Glomerular endothelial cell (primary cell): ENCODE data around the gene JOSD2. TPM values are rescaled to one million over a fixed set of nuclear protein-coding genes. Genes with fewer than 3 reads are reported as not detected.
"Not testable (repeated sequence)": the region's sequence is repeated elsewhere in the genome, so short reads cannot be mapped to it uniquely, and the experiment has no call there.

Experiments
- DNase-seq: peaks from one replicate; pipeline ENCODE4 v3.0.0-alpha.2; 2011; ENCODE audit warnings: low read depth, low spot score; ENCODE audit errors: extremely low read depth
- total RNA-seq: library from RNA; depleted of rRNA; stranded (reverse); fragments of >200 nt; gene quantifications from 2 replicates; pipeline ENCODE4 v1.2.3, GENCODE V29; 2015

Gene JOSD2
- total RNA-seq, 1 donor from 2014 or later, result 30.1 TPM

DNA sequence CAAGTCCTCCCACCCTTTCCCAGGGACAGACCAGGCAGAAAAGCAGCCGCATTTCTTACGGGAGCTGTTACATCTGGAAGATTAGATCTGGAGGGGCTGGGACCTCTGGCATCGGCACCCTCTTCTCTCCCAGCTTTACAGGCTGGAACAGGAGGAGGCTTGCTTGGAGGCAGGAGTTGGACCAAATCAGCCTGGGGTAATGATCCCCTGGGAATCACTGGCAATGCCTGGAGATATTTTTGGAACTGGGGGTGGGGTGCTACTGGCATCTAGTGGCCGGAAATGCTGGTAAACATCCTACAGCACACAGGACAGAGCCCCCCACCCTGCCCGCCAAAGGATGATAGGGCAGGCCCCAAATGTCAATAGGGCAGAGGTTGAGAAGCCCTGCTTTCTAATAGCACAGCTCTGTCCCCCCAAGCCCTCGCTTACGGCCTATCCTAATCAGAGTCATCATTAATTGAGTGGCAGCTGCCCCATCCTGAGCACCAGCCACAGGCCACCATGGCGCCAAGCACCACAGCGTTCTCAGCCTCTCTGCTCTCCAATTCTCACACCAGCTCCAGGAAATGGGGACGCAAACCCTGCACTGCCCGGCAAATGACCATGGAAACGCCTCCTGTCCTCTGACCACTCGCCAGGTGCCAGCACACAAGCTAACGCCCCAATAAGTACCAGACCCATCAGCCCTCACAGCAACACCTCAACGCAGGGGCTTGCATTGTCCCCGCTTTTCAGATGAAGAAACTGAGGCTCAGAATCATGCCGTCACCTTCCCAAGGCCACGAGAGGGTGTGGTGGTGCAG lies 36.6 kb upstream of the JOSD2 start:
- no peak for DNase-seq

DNA sequence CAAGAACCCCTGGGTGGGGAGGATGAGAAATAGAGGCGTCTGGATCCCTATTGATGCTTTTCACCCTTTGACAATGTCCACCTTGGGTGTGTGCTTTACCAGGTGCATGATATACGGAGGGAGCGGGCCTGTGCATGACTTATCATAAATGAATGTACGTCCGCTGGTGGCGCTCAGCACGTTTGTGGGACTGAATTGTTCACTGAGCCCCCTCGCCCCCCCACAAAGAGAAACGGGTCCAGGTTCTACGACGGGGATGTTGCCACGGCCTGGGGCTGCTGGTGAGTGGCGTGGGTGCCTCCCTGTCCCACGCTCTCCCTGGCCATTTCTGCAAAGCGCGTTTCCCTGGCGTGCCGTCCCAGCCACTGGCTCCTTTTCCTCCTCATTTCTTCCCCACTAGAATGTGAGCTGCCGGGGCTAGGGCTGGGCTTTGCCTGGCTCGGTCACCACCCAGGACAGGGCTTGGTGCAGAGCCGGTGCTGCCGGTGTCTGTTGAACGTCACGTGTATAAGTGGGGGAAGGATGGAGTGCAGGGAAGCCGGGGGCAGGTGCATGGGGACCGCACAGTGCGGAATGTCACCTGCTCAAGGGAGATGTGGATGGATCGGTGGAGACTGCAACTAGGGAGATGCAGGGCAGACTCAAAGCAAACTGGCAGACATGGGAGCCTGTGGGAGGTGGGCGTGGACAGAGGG lies 35.7 kb upstream of the JOSD2 start:
- no peak for DNase-seq

DNA sequence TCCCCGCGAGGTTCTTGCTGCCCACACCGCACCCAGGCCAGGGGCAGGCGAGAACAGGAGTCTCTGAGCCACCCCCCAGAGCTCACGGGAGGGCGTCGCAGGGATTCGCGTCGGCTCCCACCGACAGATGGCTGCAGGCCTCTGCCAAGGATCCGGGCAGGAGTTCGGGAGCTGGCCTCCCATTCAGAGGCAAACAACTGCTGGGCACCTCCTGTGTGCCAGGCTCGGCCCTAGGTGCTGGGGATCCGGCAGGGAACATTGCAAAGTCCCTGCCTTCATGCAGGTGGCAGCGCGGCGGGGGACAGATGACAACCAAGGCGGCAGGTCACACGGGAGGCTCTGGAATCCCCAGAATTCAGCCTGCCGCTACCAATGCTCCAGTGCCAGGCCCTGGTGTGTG lies 32.0 kb upstream of the JOSD2 start:
- no peak for DNase-seq

DNA sequence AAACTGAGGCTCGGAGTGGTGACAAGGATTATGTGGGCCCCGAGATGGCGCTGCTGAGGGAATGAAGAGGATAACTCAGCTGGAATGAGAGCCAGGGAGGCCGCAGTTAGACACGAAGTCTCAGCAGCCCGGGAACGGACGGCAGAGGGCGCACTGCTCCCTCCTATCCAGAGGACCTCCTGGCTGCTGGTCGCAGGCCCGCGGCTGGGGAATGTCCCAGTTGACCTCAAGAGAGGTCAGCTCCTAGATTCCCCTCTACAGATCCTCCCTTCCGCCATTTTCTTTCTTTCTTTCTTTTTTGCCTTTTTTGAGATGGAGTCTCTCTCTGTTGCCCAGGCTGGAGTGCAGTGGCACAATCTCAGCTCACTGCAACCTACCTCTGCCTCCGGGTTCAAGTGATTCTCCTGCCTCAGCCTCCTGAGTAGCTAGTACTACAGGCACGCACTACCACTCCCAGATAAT lies 26.8 kb upstream of the JOSD2 start:
- peak; percentile 52 for DNase-seq

GRCh38 chr19:50537306-50537685 lies 26.3 kb upstream of the JOSD2 start:
- no peak for DNase-seq

GRCh38 chr19:50536662-50537305 lies 25.8 kb upstream of the JOSD2 start:
- DNase-seq, result no peak

- DNase-seq, result no peak
Measured at GRCh38 chr19:50535672-50536187, 24.7 kb upstream of the JOSD2 start.

DNA sequence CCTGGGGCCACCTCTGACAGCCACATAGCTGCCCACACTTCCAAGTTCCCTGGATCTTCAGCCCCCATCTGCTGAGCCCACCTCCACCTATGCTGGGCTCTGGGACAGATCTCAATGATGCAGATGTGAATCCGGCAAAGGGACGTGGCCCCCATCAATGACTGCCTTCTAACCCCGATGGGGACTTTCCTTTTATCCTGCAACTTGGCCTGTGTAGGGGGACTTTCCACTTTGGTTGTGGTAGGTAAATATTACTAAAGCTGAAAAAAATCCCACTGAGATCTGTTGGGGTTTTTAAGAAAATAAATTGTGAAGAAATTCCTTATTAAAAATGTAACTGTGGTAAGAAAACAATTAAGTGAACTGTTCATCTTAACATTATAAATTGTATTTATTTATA lies 23.5 kb upstream of the JOSD2 start:
- no peak for DNase-seq

GRCh38 chr19:50532952-50533351 lies 22.0 kb upstream of the JOSD2 start:
- DNase-seq, result no peak

GRCh38 chr19:50531171-50531612 lies 20.2 kb upstream of the JOSD2 start:
- DNase-seq, result no peak

DNA sequence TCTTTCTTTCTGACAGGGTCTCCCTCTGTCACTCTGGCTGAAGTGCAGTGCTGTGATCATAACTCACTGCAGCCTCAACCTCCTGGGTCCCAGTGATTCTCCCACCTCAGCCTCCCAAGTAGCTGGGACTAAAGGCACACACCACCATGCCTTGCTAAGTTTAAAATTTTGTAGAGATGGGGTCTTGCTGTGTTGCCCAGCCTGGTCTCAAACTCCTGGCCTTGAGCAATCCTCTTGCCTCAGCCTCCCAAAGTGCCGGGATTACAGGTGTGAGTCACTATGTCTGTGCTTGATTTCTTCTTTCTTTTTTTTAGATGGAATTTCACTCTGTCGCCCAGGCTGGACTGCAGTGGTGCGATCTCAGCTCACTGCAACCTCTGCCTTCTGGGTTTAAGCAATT lies 17.1 kb upstream of the JOSD2 start:
- not testable (repeated sequence) for DNase-seq

- no peak for DNase-seq
Measured at GRCh38 chr19:50522881-50523280, 11.9 kb upstream of the JOSD2 start.

DNA sequence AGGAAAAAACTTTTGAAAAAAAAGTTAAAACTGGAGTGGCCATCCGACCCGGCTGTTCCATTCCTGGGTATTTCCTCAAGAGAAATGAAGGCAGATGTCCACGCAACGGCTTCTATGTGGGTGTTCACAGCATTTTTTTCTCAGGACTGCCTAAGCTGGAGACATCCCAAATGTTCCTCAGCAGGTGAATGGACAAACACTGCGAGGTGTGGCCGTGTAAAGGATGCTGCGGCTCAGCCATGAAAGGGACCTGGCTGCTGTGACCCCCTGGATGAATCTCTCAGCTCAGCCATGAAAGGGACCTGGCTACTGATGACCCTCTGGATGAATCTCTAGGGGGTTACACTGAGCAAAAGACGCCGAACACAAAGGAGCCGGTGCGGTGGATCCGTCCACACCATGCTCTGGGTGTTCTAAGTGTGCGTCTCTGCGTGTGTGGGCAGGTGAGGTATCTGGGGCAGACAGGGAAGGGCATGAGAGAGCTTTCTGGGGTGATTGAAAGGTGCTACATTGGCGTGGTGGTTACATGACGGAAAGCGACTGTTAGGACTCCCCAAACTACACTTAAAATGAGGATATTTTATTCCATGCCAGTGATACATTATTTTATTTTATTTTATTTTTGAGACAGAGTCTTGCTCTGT lies 10.0 kb upstream of the JOSD2 start:
- DNase-seq, result no peak

DNA sequence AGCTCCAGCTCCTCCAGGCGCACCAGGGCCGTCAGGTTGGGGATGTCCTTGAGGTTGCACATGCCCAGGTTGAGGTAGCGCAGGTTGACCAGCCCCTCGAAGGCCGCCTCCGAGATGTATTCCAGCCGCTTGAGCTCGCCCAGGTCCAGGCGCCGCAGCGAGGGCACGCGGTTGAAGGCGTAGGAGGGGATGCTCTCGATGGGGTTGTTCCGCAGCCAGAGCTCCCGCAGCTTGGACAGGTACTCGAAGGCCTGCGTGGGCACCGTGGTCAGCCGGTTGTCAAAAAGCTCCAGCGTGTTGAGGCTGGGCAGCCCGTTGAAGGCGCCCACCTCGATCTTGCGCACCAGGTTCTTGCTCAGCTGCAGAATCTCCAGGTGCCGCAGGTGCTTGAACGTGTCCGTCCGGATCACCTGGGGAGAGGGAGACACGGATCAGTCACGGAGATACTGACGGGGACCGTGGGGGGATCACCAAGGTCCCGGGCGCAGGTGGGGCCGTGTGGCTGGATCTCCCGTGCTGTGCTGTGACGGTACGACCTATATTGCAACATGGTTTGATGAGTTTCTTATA lies 8.1 kb upstream of the JOSD2 start:
- DNase-seq, result no peak

DNA sequence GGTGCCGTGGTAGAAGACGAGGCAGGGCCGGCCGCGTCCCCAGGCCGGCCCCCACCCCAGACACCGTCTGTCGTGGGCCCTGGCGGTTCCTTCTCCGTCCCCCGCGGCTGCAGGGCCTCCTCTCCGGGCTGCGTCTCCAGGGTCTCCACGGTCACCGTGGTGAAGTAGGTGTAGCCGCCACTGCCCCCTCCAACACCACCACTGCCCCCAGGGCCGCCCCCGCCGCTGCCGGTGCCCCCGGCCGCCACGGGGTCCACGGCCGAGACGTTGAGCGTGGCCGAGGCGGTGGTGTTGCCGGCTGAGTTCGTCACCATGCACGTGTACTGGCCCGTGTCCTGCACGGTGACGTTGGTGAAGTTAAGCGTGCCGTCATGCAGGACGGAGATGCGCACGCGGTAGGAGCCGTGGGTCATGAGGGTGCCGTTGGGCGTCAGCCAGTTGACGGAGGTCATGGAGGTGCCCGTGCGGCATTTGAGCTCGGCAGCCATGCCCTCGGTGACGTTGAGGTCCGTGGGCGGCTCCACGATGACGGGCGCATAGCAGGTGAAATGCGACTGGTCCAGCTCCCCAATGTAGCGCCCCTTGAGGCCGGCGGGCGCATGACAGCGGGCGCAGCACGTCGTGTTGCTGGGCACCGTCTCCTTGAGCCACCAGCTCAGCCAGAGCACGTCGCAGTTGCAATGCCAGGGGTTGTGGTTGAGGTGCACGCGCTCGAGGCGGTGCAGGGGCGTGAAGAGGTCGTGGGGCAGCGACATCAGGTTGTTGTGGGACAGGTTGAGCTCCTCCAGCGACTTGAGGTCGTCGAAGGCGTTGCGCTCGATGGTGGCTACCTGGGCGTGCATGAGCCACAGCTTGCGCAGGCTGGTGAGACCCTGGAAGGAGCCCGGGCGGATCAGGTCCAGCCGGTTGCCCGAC lies 7.4 kb upstream of the JOSD2 start:
- DNase-seq, result no peak

DNA sequence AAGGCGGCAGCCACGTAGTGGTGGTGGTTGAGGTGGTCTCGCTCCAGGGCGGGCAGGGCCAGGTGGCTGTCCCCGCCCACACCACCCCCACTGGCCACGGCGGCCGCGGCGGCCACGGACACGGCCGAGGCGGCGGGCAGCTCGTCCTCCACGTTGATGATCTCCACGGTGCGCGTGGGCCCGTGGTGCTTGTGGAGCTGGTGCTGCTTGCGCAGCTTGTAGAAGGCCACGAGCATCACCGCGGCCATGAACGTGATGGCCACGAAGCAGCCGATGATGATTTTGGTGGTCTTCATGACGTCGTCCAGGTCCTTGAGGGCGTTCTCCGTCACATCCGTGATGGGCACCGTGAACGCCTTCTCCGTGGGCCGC lies 6.7 kb upstream of the JOSD2 start:
- no peak for DNase-seq

DNA sequence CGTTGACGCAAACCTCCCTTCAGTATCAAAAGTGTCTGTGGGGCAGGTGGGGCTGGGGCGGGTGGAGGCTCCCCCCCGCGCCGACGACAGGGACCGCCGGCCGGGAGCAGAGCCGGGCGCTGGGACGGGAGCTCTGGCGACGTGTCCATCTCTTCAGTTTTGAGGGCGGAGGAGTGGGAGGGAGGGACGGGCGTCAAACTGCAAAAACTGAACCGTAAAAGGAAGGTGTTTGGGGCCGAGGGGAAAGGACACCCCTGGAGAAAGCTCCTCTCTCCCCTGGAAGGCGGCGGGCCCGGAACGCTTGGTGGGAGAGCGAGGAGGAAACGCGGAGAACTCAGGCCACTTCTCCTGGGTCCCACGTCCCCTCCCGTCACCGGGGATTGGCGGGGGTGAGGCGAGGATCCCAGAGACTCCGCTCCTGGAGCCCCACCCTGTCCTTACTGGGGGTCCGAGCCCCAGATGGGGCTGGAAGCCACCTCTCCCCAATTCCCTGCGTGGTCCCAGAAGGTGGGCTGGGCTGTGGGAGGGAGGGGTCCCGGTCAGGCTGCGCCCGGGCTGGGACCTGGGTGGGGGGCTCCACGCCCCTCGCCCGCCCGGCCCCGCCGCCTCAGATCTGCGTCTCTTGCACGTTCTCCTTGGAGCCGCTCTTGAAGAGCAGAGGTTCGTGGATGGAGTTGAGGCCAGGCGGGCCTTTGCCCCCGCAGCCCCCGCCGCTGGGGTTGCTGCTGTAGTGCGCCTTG lies 6.1 kb upstream of the JOSD2 start:
- DNase-seq, result no peak

DNA sequence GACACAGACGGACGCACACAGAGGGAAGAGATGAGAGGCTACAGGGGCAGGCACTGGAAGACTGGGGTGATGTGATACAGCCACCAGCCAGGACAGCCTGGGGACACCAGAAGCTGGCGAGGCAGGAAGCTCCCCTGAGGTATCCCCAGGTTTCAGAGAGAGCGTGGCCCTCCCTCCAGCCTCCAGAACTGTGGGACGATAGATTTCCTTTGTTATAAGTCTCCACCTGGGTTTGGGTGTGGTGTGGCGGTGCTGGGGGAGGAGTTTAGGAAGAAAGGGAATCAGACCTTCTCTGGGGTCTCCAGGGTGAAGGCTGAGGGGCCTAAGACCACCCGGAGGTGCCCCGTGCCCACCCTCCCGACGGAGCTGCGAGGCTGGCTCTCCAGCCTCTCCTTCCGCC lies 5.5 kb upstream of the JOSD2 start:
- DNase-seq, result no peak

DNA sequence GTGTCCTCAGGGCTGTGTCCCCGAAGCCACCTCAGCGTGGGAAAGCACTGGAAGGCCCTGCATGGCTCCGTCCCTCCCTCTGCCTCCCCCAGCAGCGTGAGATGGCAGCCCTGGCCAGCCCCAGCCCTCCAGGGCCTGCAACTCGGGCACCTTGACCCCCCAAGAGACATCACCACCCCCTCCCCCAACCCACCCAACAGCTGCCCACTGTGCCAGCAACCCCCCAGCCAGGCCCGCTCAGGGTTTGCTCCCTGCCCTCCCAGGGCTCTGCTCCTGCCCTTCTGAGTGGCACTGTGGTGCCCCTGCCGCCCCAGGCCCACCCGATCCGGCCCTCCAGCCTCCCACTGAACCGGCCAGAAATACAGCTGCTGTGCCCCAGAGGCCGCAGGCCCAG lies 4.2 kb upstream of the JOSD2 start:
- no peak for DNase-seq
